ENCODE data around the gene AHCYL2. TPM values are rescaled to one million over a fixed set of nuclear protein-coding genes. Genes with fewer than 3 reads are reported as not detected.

The AHCYL2 gene
- total RNA-seq, 1 experiment from 2014 or later, result 23.2 TPM

GRCh38 chr7:129385116-129385515 is 160.3 kb downstream of the AHCYL2 start:
- H3K9me3 Mint-ChIP-seq, result no peaks in the 10 kb centered on the region
- no peak for DNase-seq
- no peak overlapping the region for H2BK20ac ChIP-seq (ENCODE audit: low read depth, low read length, poor library complexity, severe bottlenecking)

More at GRCh38 chr7:129385116-129385515, 160.3 kb downstream of the AHCYL2 start:
- Histone ChIP-seq H2AK5ac (ENCODE audit: insufficient read length, low read length) (no peak overlapping the region), H2AFZ (ENCODE audit: low read length) (no peak overlapping the region), H3K27ac (ENCODE audit: insufficient read length, low read depth, low read length) (no peak overlapping the region), H2BK120ac (ENCODE audit: low read depth, low read length, poor library complexity, severe bottlenecking) (no peak overlapping the region), H3T11ph (ENCODE audit: low read length) (no peak overlapping the region), H3K18ac (ENCODE audit: insufficient read length, low read depth, low read length) (no peak overlapping the region), H3K14ac (ENCODE audit: insufficient read depth, low read length) (no peak overlapping the region), H3K9me3 (ENCODE audit: control insufficient read depth, low read depth, low read length) (no peaks in the 10 kb centered on the region), H3K4me1 (ENCODE audit: insufficient read depth, low read length) (no peaks in the 10 kb centered on the region), H2BK5ac (ENCODE audit: insufficient read length, low read length) (no peak overlapping the region), H4K91ac (ENCODE audit: insufficient read length, low read depth, low read length) (no peak overlapping the region), H3K23ac (ENCODE audit: insufficient read length, low read depth, low read length) (no peak overlapping the region), H3K4me2 (ENCODE audit: insufficient read depth, insufficient read length, low read length) (no peak overlapping the region), H3K79me2 (ENCODE audit: insufficient read depth, low read length) (no peaks in the 10 kb centered on the region), H3K27me3 (ENCODE audit: insufficient read depth, low read length) (no peaks in the 10 kb centered on the region), H2BK15ac (ENCODE audit: low read depth, low read length) (no peak overlapping the region), H2BK12ac (ENCODE audit: insufficient read length, low read depth, low read length) (no peak overlapping the region), H4K8ac (replicated peaks; ENCODE audit: insufficient read length, low read depth, low read length) (no peak overlapping the region), H3K79me1 (ENCODE audit: insufficient read depth, low read depth, low read length, poor library complexity, severe bottlenecking) (no peaks in the 10 kb centered on the region), H3K9ac (ENCODE audit: extremely low read depth, insufficient read length, low read length) (no peak overlapping the region), H4K20me1 (ENCODE audit: control insufficient read depth, insufficient read depth, insufficient read length) (no peaks in the 10 kb centered on the region), H3K56ac (ENCODE audit: insufficient read length, low read depth, low read length) (no peak overlapping the region), H3K4ac (ENCODE audit: low read depth, low read length) (no peak overlapping the region), H4K5ac (ENCODE audit: insufficient read length, low read depth, low read length) (no peak overlapping the region), H3K23me2 (ENCODE audit: insufficient read length, low read depth, low read length, poor library complexity, severe bottlenecking) (no peaks in the 10 kb centered on the region)
- Mint-ChIP-seq H3K4me3 (no peak overlapping the region), H3K27me3 (ENCODE audit: low read depth) (no peaks in the 10 kb centered on the region), H3K4me1 (peaks cover 30 to 42% of the 10 kb centered on the region in 2 experiments), H3K36me3 (ENCODE audit: insufficient read depth in 1 of 3, low read depth in 3 of 3) (peaks cover 0 to 2% (median 0%) of the 10 kb centered on the region in 3 experiments; a peak in 1 of 7 replicates), H3K27ac (no peak overlapping the region)
- WGBS (ENCODE audit: extremely low coverage, insufficient read length, low lambda C conversion rate), result no CpG with 5 or more reads among the region's 1 CpG
- TF ChIP-seq CTCF (conservative IDR thresholded peaks at IDR 0.05), result no peak

Measured in H9 (cell line).